ENCODE results near the gene RNF168. TPM values are rescaled to one million over a fixed set of nuclear protein-coding genes. Genes with fewer than 3 reads are reported as not detected.

Gene RNF168
- total and polyA plus RNA-seq, 2 of the 4 experiments (the other 2 are of a cell fraction) = 2.5 to 15.2 TPM

- TF ChIP-seq RCOR1 (IDR thresholded peaks at IDR 0.05; ENCODE audit: insufficient replicate concordance, low read length) = no peak
- no peak for DNase-seq
- Histone ChIP-seq H3K4me2 (ENCODE audit: low read depth, low read length) (no peak overlapping the region), H2BK15ac (ENCODE audit: low read depth, low read length) (no peak overlapping the region), H3K4me1 (ENCODE audit: control insufficient read depth, insufficient read depth, low read length) (no peaks in the 10 kb centered on the region), H3K18ac (ENCODE audit: low read depth, low read length) (no peak overlapping the region), H3K27me3 (ENCODE audit: control insufficient read depth, insufficient read depth, low read length) (no peaks in the 10 kb centered on the region), H2AFZ (replicated peaks; ENCODE audit: low read length, poor library complexity) (no peak overlapping the region), H3K9ac (ENCODE audit: low read depth, low read length) (no peak overlapping the region), H3K4me3 (ENCODE audit: insufficient read depth, low read depth, low read length) (no peak overlapping the region), H3K36me3 (ENCODE audit: control insufficient read depth, insufficient read depth, low read length) (peaks cover 13% of the 10 kb centered on the region), H2AK9ac (replicated peaks; ENCODE audit: low read depth, low read length, poor library complexity) (no peak overlapping the region), H4K91ac (ENCODE audit: insufficient read depth, low read depth, low read length) (no peak overlapping the region), H4K8ac (ENCODE audit: low read depth in 2 of 2, low read length in 2 of 2) (no peak overlapping the region), H2AK5ac (ENCODE audit: low read depth, low read length) (no peak overlapping the region), H3K9me1 (ENCODE audit: insufficient read depth, low read length) (peaks cover 3% of the 10 kb centered on the region; the same call in 1 of the 2 replicates), H4K20me1 (ENCODE audit: insufficient read depth, low read length) (peaks cover 32% of the 10 kb centered on the region), H2BK120ac (ENCODE audit: low read depth, low read length) (no peak overlapping the region), H3K27ac (ENCODE audit: insufficient read depth, low read length) (no peak overlapping the region), H2BK5ac (ENCODE audit: low read depth, low read length, poor library complexity, severe bottlenecking) (no peak overlapping the region), H3K9me3 (ENCODE audit: control insufficient read depth, insufficient read depth, low read length) (no peaks in the 10 kb centered on the region), H3K79me1 (ENCODE audit: low read depth in 1 of 2, low read length in 2 of 2) (peaks cover 27 to 45% of the 10 kb centered on the region in 2 experiments), H3K4ac (ENCODE audit: low read depth, low read length) (no peak overlapping the region), H3K14ac (replicated peaks; ENCODE audit: low read depth, low read length) (no peak overlapping the region), H4K5ac (ENCODE audit: low read depth, low read length) (no peak overlapping the region), H3K56ac (ENCODE audit: extremely low read depth, insufficient read depth, low read length) (no peak overlapping the region), H2BK20ac (ENCODE audit: low read depth, low read length) (no peak overlapping the region), H3K23ac (ENCODE audit: low read depth, low read length) (no peak overlapping the region)
- ChIA-PET CTCF (interaction anchor here (0.6 kb wide), 1 partner anchor 177 kb away, joined by 3 read pairs; no protein-coding TSS in a partner anchor), POLR2A (ENCODE audit: unreplicated experiment) (interaction anchor here (0.5 kb wide), 1 partner anchor 191 kb away, joined by 5 read pairs; no protein-coding TSS in a partner anchor)
- WGBS, 2 experiments (ENCODE audit: extremely low coverage in 2 of 2, insufficient read length in 1 of 2) = 96% methylated on average over 7 of the region's 10 CpGs; no CpG with 5 or more reads in 1 of the 2 experiments
- dilution Hi-C loops (cut with HindIII; ENCODE audit: low sequenced_read_pairs, unreplicated experiment) = no loop called here
- in situ Hi-C loops (cut with MboI; ENCODE audit: low sequenced_read_pairs) = no loop called here
- BruUV-seq (replicated peaks) = no TSS peak
- ATAC-seq (ENCODE audit: low read depth) = no peak
- intact Hi-C loops (cut with micrococcal nuclease) = loop anchor here (5.0 kb wide), 1 partner anchor 32 kb away; no protein-coding TSS in a partner anchor
These were observed 13.8 kb downstream of the RNF168 start for GRCh38 chr3:196489747-196490146.

All from IMR-90 (cell line).